ENCODE data around the gene PANX3.

GRCh38 chr11:124597626-124598025, 13.6 kb upstream of the PANX3 start:
- TF ChIP-seq JUND (IDR thresholded peaks at IDR 0.05) (no peak), GABPA (IDR thresholded peaks at IDR 0.05; ENCODE audit: low read depth) (no peak), CTCF (IDR thresholded peaks at IDR 0.05) (no peak), SIN3A (IDR thresholded peaks at IDR 0.05; ENCODE audit: borderline replicate concordance, low read depth, low read length) (no peak), GATA2 (CRISPR knock-in tag; IDR thresholded peaks at IDR 0.05) (no peak)

Measured in SK-N-SH (cell line).